GM12878 (cell line): ENCODE results near the gene C1QC. TPM values are rescaled to one million over a fixed set of nuclear protein-coding genes. Genes with fewer than 3 reads are reported as not detected.

ENCODE experiments used
- ATAC-seq: fragments of 200-7000 bp; cut with Tn5 transposase; 3 replicates; pipeline ENCODE4 v1.9.1; 2020; ENCODE audit warnings: mild to moderate bottlenecking, moderate library complexity
- BruUV-seq: library from RNA; stranded (reverse); fragments of 400-500 nt; replicated peaks from 2 replicates; lab custom pipeline; 2021; lab: Mats Ljungman, UMichigan
- CTCF ChIA-PET: fragments of 300-600 bp; sonication (Branson Sonifier 250); formaldehyde crosslinking; extraction: SDS; loops from one replicate; lab custom pipeline; 2021; ENCODE audit warnings: inconsistent platforms; lab: Yijun Ruan, JAX
- POLR2A ChIA-PET: fragments of 350-600 bp; formaldehyde crosslinking; extraction: SDS; loops from one replicate; lab custom pipeline; 2021; ENCODE audit warnings: inconsistent platforms; lab: Charles Lee
- RAD21 ChIA-PET: fragments of 300-600 bp; sonication (Branson Sonifier 250); formaldehyde crosslinking; loops from one replicate; lab custom pipeline; 2023; ENCODE audit warnings: antibody characterized with exemption; ENCODE audit not compliant: unreplicated experiment; lab: Charles Lee
- SMC1A ChIA-PET: fragments of 300-600 bp; sonication (Branson Sonifier 250); formaldehyde crosslinking; loops from one replicate; lab custom pipeline; 2023; ENCODE audit not compliant: unreplicated experiment, uncharacterized antibody; lab: Charles Lee
- DNase-seq: peaks from one replicate; pipeline ENCODE4 v3.0.0-alpha.2; 2011; ENCODE audit warnings: low read depth, low spot score
- FAIRE-seq: peaks from 3 replicates; lab custom pipeline; 2011; peaks lifted over from hg19 to GRCh38; lab: Jason Lieb, UNC
- H2AFZ ChIP-seq: 2 replicates; pipeline ENCODE4 v1.6.0; 2011; ENCODE audit warnings: low read depth, low read length, control low read depth; ENCODE audit not compliant: control insufficient read depth
- H3K27ac ChIP-seq: 2 replicates; pipeline ENCODE4 v1.5.1; 2011; ENCODE audit warnings: control low read depth; ENCODE audit not compliant: control insufficient read depth, insufficient read depth
- H3K27me3 ChIP-seq, 2 experiments: replicated peaks in 1 of 2; 2 replicates each; pipeline versions ENCODE4 v1.6.0 to v1.6.1; 2011; ENCODE audit warnings: low read length in 1 of 2; ENCODE audit not compliant: control insufficient read depth in 2 of 2, insufficient read depth in 2 of 2
- H3K36me3 ChIP-seq, 2 experiments: 2 replicates each; pipeline ENCODE4 v1.5.1; 2011; ENCODE audit warnings: low read length in 1 of 2; ENCODE audit not compliant: control insufficient read depth in 2 of 2, insufficient read depth in 2 of 2
- H3K4me1 ChIP-seq: 2 replicates; pipeline ENCODE4 v1.6.1; 2011; ENCODE audit warnings: mild to moderate bottlenecking, low read length, moderate library complexity, mixed read lengths; ENCODE audit not compliant: control insufficient read depth, insufficient read depth
- H3K4me2 ChIP-seq: 2 replicates; pipeline ENCODE4 v1.6.0; 2011; ENCODE audit warnings: control low read depth; ENCODE audit not compliant: control insufficient read depth, insufficient read depth
- H3K4me3 ChIP-seq: fragments of 200-600 bp; sonication (generic); 2 replicates; pipeline ENCODE4 v1.5.1; 2016
- H3K79me2 ChIP-seq: 2 replicates; pipeline ENCODE4 v1.6.0; 2011; ENCODE audit warnings: low read length; ENCODE audit not compliant: control insufficient read depth, insufficient read depth
- H3K9ac ChIP-seq: 2 replicates; pipeline ENCODE4 v1.8.0; 2011; ENCODE audit warnings: low read length, control low read depth, mixed read lengths; ENCODE audit not compliant: control insufficient read depth, insufficient read depth
- H3K9me3 ChIP-seq: replicated peaks from 3 replicates; pipeline ENCODE4 v1.5.1; 2011; ENCODE audit warnings: mild to moderate bottlenecking, low read length; ENCODE audit not compliant: control insufficient read depth, insufficient read depth
- H4K20me1 ChIP-seq: 2 replicates; pipeline ENCODE4 v1.6.0; 2011; ENCODE audit not compliant: control insufficient read depth, insufficient read depth
- HDAC2 ChIP-seq: fragments of 200-600 bp; sonication (generic); IDR thresholded peaks from 2 replicates; pipeline ENCODE4 v1.6.1; 2017
- PBX3 ChIP-seq: IDR thresholded peaks from 2 replicates; pipeline ENCODE4 v1.6.1; 2011; ENCODE audit warnings: mild to moderate bottlenecking, low read depth, low read length, moderate library complexity; ENCODE audit not compliant: insufficient replicate concordance
- TCF3 ChIP-seq: IDR thresholded peaks from 2 replicates; pipeline ENCODE4 v1.6.1; 2012; ENCODE audit warnings: low read depth, mild to moderate bottlenecking, low read length, borderline replicate concordance; ENCODE audit not compliant: insufficient read depth
- WRNIP1 ChIP-seq: IDR thresholded peaks from 2 replicates; pipeline ENCODE4 v1.6.1; 2011; ENCODE audit warnings: low read depth, low read length, improper control_type of control experiment, borderline replicate concordance
- ZNF274 ChIP-seq: IDR thresholded peaks from one replicate; pipeline ENCODE4 v1.8.0; 2011; ENCODE audit not compliant: insufficient read length, insufficient read depth
- WGBS: methylation state at CpG from one replicate; pipeline ENCODE4 v1.1.6; 2016; ENCODE audit warnings: low lambda C conversion rate; ENCODE audit not compliant: insufficient replicate concordance, insufficient coverage; ENCODE audit errors: missing lambda C conversion rate; 5-methylcytosine and 5-hydroxymethylcytosine counted together
- in situ Hi-C: fragments of 300-500 bp; cut with MboI; formaldehyde crosslinking; loops from 9 replicates; pipeline ENCODE4 v1.14.3; 2018; ENCODE audit warnings: mixed read lengths
- intact Hi-C: fragments of 100-400 bp; cut with micrococcal nuclease; formaldehyde crosslinking; loops from one replicate; pipeline ENCODE4 v1.14.2; 2022; ENCODE audit not compliant: unreplicated experiment
- polyA plus RNA-seq, 11 experiments: library from polyadenylated mRNA; depleted of rRNA in 4 of 11; unstranded in 6 of 11; stranded (reverse) in 5 of 11; fragments of >200 nt; fragmentation: Nextera tagmentation in 4 of 11; fragmentation: Illumina TruSeq in 1 of 11; extraction: Ambion mirVana in 4 of 11; extraction: Trizol in 1 of 11; gene quantifications; 1 replicate in 1 of 11; 2 replicates in 10 of 11; pipeline versions ENCODE4 v1.2.1 to v1.2.3, GENCODE V29; 2011 to 2016; ENCODE audit warnings: inconsistent platforms in 2 of 11, missing spikeins in 2 of 11, low read depth in 1 of 11
- total RNA-seq, 4 experiments: library from RNA; depleted of rRNA in 3 of 4; stranded (reverse); fragments of >200 nt in 3 of 4; fragmentation: Illumina TruSeq in 1 of 4; extraction: Trizol in 1 of 4; gene quantifications; 2 replicates each; pipeline versions ENCODE4 v1.2.1 to v1.2.3, GENCODE V29; 2013 to 2021

The C1QC gene
- total and polyA plus RNA-seq, 10 of the 15 experiments (the other 5 are each of a cell fraction or from before 2014, with no cell fraction given): 0.74 TPM; not detected in 9

GRCh38 chr1:22594396-22594795, 49.0 kb upstream of the C1QC start (continued):
- TF ChIP-seq PBX3 (no peak), WRNIP1 (no peak), TCF3 (no peak), ZNF274 (no peak)

GRCh38 chr1:22595108-22595507, 48.3 kb upstream of the C1QC start:
- H3K9me3 ChIP-seq: no peaks in the 10 kb centered on the region
- RAD21 ChIA-PET: no interaction called here
- no peak overlapping the region for H3K4me2 ChIP-seq
- DNase-seq (no peak), FAIRE-seq (no peak), ATAC-seq (no peak)
- intact Hi-C loops: no loop called here
- CTCF ChIA-PET: no interaction called here
- H3K9ac ChIP-seq: no peak overlapping the region
- TF ChIP-seq HDAC2: no peak
- no peaks in the 10 kb centered on the region for H3K36me3 ChIP-seq
- in situ Hi-C loops: no loop called here
- no TSS peak for BruUV-seq
- H3K27ac ChIP-seq: no peak overlapping the region
- SMC1A ChIA-PET: no interaction called here
- H3K4me1 ChIP-seq: no peaks in the 10 kb centered on the region
- no peak overlapping the region for H3K4me3 ChIP-seq
- no peaks in the 10 kb centered on the region; a peak in 2 of 4 replicates for H3K27me3 ChIP-seq
- H2AFZ ChIP-seq: no peak overlapping the region
- POLR2A ChIA-PET: no interaction called here
- 7% methylated on average over 7 of the region's 7 CpGs for WGBS
- H4K20me1 ChIP-seq: no peaks in the 10 kb centered on the region; the same call in 1 of the 2 replicates
- H3K79me2 ChIP-seq: no peaks in the 10 kb centered on the region
